Kidney (tissue), 2 donors: ENCODE measurements around the gene FGD1. TPM values are rescaled to one million over a fixed set of nuclear protein-coding genes. Genes with fewer than 3 reads are reported as not detected.

Source experiments
- polyA plus RNA-seq: library from polyadenylated mRNA; stranded (reverse); fragments of 350-450 nt; fragmentation: Illumina TruSeq; extraction: RNeasy Lipid Tissue Mini Kit (QIAGEN cat#74804); gene quantifications from one replicate; pipeline ENCODE4 v1.2.3, GENCODE V29; 2014; ENCODE audit warnings: low read depth, low replicate concordance; ENCODE audit not compliant: insufficient read depth
- total RNA-seq: library from RNA; stranded (reverse); fragmentation: NEBNext Ultra II Directional; extraction: Animal tissue kit (Norgen Biotek cat#: 25700); gene quantifications from one replicate; pipeline ENCODE4 v1.2.1, GENCODE V29; 2021
- donor health status: DM: yes; HTN: yes; CAD: no.

FGD1 gene
- total and polyA plus RNA-seq, 2 donors from 2014 or later, result 2.7 to 4.7 TPM

Other genes with a start within 250 kb of the FGD1 start
- 5.6 TPM for gene WNK3, start 138.2 kb downstream of the FGD1 start, total RNA-seq
- 0.75 TPM for gene WNK3, start 138.2 kb downstream of the FGD1 start, polyA plus RNA-seq
- 48.0 TPM for gene TSR2, start 55.8 kb downstream of the FGD1 start, total RNA-seq
- 70.2 TPM for gene TSR2, start 55.8 kb downstream of the FGD1 start, polyA plus RNA-seq
- 45.0 TPM for gene GNL3L, start 34.0 kb upstream of the FGD1 start, total RNA-seq
- gene GNL3L, start 34.0 kb upstream of the FGD1 start, polyA plus RNA-seq, result 2.5 TPM